Activated CD8-positive, alpha-beta memory T cell treated with anti-CD3 and anti-CD28 coated beads for 24 hours (primary cell): Measurements from ENCODE around the gene HIVEP3.

Experiments used
- DNase-seq: peaks from one replicate; pipeline ENCODE4 v3.0.0-alpha.2; 2020

Gene HIVEP3

GRCh38 chr1:41473738-41474362 is 444.9 kb downstream of the HIVEP3 start:
- DNase-seq: no peak

DNA sequence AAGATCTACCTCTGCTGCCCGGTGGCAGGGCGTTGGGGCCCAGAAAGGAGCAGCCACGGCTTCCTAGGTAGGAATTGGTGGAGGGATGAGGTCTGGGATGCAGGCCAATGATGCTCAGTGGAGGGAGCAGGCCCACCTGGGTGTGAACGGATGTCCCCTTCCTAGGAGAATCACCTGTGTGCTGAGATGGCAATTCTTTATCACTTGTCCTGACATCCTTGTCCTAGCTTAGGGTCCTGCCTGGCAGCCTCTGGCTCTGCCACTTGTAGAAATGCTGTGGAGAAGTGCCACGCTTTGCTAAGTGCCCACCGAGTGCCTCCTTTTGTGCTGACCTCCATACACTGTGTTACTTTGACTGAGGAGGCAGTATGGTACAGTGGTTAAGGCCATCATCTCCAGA is 447.1 kb downstream of the HIVEP3 start:
- DNase-seq: no peak

DNA sequence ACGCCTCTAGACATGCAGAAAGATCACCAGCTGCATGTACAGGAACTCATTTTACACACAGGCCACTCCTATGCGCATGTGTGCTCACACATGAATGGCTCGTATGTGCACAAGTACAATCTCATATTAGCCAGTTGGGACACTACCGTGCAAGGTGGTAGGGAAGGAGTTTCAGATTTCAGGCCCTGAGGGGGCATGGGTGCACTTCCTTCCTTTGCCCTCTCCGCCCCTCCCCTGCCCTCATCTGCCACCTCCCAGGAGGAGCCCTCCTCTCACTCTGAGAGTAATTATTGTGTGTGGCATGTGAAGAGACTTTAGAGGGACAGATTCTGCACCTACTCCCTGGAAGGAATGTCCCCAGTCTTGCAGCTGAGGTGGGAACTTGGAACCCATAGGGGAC is 449.0 kb downstream of the HIVEP3 start:
- DNase-seq: no peak

- no peak for DNase-seq
These were observed 450.5 kb downstream of the HIVEP3 start for GRCh38 chr1:41468122-41468762.

DNA sequence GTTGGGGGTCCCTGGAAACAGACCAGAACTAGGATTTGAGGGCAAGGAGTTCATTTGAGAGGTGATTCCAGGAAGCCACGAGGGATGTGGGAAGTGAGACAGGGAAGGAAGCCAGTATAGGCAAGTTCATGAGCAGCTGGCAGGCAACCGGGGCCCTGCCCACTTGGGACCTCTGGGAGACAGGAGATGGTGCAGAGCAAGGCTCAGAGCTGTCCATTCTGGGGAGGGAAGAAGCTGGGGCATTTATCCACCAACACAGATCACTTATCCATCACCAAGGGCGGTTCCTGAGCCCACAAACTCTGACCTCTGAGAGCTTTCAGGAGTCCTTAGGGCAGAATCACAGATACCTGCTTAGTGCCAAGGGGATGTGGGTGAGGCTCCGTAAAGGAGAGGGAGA is 451.0 kb downstream of the HIVEP3 start:
- no peak for DNase-seq

GRCh38 chr1:41466146-41466545 is 452.6 kb downstream of the HIVEP3 start:
- DNase-seq: no peak

GRCh38 chr1:41465741-41466140 is 453.0 kb downstream of the HIVEP3 start:
- no peak for DNase-seq

DNA sequence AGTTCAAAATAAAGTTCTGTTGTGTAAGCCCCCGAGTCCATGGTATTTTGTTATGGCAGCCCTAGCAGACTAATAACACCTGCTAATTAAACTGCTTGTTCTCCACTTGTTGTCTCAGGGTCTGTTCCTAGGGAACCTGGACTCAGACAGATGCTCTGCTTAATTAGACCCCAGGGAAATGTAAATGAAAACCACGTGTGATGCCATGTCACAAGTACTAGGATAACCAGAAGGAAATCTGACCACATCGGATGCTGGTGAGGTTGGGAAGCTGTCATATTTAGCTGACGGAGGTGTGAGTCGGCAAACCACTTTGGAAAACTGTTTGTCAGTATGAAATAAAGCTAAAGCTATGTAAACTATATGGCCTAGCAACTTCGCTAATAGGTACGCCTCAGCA is 453.8 kb downstream of the HIVEP3 start:
- DNase-seq: no peak

DNA sequence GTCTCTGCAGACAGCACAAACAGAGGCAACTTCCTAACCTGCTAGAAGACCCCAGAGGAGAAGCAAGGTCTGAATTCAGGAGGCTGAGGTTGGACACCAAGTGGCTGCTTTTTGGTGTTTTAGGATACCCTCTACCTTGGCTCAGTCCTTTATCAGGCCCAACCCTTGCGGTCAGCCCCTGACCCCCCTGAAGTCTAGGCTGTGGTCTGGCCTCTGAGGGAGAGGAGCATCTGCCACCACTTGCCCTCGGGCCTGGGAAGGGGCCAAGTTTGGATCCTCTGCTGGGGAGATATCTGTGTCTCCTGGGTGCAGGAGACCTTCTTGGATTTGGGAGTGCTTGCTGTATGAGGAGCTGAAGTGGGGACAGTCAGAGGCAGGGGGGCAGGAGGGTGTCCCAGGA is 455.2 kb downstream of the HIVEP3 start:
- DNase-seq: no peak

- no peak for DNase-seq
These were observed 456.1 kb downstream of the HIVEP3 start for GRCh38 chr1:41462680-41463004.

- no peak for DNase-seq
These were observed 456.7 kb downstream of the HIVEP3 start for GRCh38 chr1:41461790-41462679.

DNA sequence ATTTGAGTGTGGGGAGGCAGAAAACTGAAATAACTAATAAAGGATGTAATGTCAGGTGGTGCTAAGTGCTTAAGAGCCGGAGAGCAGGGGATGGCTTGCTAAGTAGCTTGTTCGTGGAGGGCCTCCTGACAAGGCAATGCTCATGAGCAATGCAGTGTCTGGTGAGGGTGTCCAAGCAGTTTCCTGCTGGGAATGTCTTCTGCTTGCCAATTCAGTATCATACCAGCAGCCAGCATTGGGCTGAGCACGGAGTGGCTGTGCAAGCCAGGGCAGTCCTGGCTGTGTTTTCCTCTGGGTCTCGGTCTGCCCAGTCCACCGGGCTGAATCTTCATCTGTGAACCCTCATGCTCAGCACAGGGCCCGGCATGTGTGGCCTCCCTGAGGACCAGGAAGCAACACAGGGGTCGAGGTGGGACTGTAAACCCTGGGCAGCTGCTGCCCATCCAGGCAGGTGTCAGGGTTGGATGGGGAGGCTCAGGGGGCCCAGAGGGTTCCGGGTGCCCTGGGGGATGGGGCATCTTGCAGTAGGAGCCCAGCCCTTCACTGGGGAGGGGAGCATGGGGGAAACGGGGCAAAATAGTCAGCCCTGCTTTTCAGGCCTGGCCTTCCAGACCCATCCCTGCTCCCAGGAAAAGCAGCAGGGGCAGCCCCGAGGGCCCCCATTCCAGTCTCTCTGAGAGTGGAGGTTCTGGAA is 461.7 kb downstream of the HIVEP3 start:
- no peak for DNase-seq
